Fibroblast of peridontal ligament (primary cell): Measurements from ENCODE around the gene ZNF19.

Experiments used
- DNase-seq: peaks from one replicate; pipeline ENCODE4 v3.0.0-alpha.2; 2010; ENCODE audit errors: extremely low read depth

The ZNF19 gene

DNA sequence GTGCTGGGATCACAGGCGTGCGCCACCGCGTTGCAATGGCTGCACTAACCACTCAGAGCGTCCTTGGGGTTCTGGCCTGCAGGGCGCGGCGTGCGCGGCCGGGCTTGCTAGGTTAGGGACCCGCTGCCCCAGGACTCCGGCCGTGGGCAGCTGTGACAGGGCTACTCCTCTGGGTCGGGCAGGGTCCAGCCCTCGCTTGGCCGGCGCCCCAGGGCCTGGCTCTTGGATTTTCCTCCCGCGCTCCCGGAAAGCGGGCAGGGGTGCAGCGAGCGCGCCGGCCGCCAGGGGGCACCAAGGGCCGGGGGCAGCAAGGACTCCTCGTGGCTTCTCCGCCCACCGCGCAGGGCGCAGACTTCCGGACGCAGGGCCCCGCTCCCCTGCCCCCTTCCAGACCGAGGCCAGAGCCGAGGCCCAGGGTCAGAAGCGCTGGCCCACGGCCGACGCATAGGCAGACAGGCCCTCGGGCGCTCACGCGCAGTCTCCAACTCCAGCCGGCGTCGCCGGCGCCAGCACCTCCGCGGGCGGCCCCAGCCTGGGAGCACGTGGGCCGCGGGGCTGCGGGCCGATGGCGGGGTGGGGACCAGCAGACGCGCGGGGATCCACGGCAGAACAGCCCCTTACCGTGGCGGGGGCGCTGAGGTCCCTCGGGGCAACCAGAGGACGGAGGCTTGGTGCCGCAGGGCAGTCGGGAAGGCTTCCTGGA is 47.6 kb downstream of the ZNF19 start:
- DNase-seq = no peak

DNA sequence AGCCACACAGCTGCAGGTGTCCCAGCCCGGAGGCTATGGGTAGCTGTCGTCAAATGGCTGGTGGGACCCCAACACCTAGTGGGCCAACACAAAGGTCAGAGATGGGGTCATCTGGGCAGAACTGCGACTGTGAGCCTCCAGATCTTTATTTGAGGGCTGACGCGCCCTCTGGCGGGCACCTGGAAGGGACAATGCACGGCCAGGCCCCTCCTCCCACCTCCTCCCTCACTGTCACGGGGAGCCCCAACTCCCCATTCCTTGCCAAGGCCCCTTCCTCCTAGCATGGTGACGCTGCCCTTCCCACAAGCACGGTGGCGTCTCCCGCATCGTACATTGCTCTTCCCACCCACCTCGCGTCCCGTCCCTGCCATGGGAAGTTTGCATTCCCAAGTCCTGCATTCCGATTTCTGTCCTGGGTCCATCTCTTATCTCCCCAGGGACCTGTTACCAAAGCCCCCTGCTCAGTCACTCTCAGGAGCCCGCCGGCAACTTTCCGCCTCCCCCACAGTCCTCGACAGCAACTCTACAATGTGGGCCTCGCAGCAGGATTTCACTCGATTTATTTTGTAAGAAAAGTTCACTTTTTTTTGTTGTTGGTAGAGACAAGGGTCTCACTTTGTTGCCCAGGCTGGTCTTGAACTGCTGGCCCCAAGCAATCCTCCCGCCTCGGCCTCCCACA is 48.3 kb downstream of the ZNF19 start:
- DNase-seq = no peak

DNA sequence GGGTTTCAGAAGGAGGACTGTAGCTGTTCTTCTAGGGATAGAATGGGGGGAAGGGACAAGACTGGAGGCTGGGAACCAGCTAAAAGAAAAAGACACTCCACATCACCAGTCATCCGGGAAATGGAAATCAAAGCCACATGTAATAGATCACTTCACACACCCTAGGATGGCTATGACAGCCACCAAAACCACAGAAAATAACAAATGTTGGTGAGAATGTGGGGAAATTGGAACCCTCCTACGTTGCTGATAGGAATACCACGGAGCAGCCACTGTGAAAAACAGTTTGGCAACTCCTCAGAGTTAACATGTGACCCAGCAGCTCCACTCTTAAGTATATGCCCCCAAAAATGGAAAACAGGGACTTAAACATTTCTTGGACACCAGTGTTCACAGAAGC is 49.6 kb downstream of the ZNF19 start:
- peak; percentile 23 for DNase-seq

DNA sequence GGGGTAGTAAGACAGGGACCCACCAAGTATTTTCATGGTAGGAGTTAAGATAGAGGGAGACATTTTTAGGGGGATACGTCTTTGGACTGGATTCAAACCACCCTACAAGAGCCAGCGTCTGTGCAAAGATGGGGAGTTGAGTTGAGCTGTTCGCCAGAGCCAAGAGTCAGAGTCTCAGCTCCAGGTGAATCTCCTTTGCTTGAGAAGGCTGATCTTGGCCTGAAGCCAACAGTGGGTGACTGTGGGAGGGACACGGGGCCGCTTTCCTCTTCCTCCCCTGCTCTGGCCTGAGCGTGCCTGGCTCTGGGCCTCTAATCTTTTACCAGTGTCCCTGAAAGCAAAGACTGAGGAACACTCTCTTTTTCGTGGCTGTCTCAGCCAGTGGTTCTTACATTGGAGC is 52.7 kb downstream of the ZNF19 start:
- no peak for DNase-seq

DNA sequence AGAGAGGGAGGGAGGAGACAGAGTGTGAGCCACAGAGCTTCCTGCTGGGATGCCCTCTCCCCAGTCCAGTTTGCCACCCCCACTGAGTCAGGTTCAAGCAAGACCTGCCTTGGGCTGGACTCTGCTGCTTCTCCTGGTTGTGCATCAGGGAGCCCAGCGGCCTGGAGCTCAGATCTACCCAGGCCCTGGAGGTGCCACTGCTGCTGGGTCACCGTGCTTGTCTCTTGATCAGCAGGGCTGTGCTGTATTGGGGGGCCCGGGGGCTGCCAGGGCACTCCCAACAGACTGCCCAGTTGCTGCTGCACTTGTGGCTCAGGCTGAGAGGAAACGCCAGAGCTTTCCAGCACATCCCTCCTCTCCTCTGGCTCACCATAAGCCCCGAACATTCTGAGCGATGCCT is 56.2 kb downstream of the ZNF19 start:
- no peak for DNase-seq

DNA sequence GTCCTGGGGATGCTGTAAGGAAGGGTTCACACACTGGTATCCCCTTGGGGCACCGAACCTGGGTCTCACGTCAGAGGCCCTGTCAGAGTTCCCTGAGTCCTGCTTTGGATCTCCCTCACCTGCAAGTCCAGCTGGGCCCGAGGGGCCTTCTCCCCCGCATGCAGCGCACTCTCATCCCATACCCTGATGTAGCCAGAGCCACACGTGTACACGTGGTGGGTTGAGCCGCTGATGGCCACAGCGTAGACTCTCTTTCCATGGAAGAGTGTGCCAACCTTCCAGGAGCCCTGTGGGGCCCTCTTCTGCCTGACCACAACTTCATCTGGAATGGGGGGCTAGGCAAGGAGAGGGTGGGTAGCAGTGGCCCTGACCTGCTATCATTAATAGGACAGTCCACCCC is 57.1 kb downstream of the ZNF19 start:
- no peak for DNase-seq

DNA sequence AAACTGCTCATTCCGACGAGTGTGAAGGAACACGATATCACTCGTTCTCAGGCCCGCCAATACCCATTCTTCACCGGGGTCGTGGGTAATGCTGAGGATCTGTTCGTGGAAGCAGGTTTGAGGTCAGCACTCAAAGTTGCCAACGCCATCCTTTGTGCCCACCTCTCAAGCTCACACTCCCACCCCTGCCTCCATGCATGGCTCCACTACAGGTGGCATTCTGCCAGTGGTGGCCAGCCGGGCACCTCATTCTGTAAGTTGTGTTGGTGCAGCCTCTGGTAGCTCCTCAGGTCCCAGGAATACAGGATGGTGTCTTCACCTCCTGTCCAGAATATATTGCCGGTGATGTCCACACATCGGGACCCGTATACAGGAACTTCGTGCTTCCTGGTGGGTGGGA is 57.9 kb downstream of the ZNF19 start:
- DNase-seq = no peak

DNA sequence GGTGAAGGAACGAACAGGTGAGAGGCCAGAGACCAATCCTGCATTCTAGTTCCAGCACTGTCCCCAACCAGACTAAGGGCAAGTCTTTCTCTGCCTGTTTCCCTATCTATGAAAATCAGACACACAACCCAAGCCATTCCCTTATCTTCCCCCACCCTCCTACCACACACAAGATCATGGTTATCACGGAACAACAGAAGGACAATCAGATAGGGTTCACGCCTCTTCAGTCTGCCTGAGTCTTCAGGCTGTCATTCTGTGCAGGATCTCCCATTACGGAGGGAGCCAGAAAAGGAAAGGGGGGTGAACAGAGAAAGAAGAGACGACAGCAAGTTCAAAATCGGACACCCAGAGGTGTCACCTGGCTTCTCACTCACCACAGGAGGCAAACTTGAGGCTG is 58.4 kb downstream of the ZNF19 start:
- no peak for DNase-seq

DNA sequence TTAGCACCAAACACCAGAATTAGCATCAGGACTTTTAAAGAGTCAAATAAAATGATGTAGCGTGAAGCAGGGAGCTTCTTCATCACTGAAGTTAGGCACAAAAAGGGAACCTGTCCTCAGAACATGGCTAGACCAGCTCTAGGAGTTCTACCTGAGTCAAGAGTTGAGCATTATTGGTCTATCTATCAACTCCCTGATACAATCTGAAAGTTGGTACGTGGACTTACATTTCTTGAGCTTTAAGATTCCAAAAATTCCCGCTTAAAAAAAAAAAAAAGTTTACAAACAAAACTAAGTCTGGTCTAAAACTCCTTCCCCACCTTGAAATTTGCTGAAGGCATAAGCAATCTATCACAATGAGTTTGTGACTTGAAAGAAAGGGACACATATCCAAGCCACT is 59.5 kb downstream of the ZNF19 start:
- no peak for DNase-seq

DNA sequence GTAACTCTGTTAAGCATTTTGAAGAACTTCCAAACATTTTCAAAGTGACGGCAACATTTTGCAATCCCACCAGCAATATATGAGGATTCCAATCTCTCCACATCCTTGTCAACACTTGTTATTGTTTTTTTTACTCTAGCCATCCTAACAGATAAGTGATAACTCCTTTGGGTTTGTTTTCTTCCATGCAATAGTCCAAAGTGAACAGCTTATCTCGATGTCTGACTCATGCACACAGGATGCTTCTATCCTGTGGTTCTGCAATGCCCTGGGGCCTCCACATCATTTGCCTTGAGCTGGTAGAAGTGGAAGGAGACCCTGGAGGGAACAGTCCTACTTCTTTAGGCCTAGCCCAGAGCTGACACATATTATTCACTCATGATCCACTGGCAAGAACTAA is 60.2 kb downstream of the ZNF19 start:
- no peak for DNase-seq

DNA sequence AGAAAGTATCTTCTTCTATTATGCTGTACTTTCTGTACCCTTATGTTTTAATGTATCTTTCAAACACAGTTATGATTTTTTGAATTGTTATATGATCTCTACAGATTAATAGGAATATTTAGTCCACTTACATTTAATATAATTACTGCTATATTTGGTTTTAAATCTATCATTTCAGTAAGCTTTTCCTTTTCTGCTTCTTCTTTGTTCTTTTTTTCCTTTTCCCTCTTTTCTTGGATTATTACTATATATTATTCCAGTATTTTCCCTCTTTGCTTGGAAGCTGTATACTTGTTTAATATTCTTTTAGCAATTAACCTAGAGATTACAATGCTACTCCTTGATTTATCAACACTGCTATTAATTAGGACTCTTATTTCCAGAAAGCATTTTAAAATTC is 60.7 kb downstream of the ZNF19 start:
- DNase-seq = no peak

DNA sequence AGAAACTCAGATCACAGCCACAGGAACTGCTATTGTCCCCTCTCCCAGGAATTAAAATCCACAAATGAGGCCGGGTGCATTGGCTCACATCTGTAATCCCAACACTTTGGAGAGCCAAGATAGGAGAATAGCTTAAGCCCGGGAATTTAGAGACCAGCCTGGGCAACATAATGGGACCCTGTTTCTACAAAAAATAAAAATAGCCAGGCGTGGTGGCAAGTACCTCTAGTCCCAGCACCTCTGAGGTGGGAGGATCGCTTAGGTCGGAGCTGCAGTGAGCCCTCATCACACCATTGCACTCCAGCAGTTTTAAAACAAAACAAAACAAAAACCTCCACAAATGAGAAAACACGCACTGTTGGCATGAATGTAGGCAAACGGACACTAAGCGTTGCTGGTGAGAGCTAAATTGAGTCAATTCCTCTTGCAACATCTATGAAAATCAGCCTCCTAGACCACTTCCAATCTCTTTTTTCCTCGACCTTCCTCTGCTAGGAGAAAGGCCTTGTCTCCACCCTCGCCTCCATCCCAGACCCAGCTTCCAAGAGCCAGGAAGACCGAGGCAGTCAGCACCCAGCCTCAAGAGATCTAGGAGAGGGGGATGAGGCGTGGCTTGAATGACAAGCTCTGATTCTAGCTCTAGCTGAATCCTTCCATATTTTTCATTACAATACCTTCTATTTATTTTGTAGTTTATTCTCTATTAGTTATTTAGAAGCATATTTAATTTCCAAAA is 62.1 kb downstream of the ZNF19 start:
- no peak for DNase-seq

DNA sequence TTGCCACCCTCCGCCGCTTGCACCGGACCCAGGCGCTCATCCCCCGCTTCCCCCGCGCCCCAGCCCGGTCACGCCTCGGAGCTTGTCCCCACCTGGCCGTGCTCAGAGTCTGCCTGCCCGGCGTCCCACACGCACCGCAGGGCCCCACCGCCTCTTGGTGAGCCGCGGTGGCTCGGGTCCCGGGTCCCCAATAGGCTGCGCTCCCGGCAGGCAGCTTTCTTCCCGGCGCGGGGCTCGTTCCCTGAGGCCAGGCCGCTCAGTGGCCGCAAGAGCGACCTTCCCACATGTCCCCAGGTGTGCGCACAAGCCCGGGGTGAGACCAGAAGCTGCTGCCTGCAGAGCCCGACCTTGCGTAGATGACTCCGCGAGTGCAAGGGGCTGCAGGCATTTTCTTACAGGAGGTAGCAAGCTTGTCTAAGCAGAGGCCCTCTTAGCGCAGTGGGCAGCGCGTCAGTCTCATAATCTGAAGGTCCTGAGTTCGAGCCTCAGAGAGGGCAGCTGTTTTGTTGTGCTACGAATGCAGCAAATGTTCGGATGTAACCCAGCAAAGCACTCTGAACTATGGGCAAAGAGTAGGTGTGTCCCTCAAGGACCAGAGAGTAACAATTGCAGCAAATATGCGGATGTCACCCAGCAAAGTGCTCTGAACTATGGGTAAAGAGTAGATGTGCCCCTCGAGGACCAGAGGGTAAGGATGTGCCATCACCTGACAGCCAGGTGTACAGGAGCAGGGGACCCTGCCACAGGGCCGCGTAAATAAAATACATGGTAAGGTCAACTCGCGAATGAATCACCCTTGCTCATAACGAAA is 62.9 kb downstream of the ZNF19 start:
- peak; percentile 62 for DNase-seq

DNA sequence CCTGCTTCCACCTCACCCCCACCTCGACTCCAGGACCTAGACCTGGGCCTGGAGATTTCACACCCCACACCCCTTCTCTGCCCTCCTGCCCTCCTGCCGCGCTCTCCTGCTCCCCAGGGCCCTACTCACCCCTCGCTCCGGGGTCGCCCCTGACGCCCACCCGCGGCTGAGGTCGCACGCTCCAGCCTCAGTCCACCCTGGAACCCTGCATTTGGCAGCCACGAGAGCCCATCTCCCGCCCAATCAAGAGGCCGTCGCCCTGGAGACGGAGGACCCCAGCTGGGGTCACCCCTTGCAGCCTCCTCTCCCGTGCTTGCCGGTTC is 63.4 kb downstream of the ZNF19 start:
- no peak for DNase-seq

DNA sequence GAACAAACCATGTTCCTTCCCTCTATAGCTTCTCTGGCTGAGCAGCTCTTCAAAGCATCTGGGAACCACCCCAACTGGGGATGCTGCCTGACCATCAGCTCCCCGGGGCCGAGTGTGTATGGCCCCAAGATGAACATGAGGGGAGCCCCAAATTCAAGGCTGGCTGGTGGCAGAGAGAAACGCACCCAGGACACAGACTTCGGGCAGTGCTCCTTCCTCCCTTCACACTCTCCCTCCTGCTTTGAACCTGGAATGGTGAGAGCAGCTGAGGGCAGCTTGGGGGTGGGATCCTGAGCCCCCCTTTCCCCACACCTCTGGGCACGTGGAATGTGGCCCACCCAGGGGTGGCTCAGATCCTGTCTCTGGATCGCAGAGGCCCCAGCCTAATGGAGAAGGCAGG is 64.5 kb downstream of the ZNF19 start:
- no peak for DNase-seq

DNA sequence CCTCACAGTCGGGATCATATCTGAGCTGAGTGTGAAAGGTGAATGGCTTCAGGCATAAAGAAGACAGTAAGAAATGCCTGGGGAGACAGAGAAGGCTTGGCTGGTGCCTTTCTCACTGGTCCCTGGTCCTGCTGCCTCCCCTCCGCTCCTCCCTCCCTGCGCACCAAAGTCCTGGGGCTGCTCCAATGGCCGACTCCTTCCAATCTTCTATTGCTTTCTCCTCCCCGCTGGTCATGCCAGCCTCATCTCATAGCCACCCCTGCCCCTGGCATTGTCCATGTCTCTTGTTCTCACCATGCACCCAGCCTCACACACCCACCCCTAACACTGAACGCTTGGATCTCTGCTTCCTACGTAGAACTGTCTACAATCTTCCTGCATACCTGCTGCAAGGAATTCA is 65.3 kb downstream of the ZNF19 start:
- no peak for DNase-seq
